Measurements from ENCODE around the gene GRIA4.

Gene GRIA4

DNA sequence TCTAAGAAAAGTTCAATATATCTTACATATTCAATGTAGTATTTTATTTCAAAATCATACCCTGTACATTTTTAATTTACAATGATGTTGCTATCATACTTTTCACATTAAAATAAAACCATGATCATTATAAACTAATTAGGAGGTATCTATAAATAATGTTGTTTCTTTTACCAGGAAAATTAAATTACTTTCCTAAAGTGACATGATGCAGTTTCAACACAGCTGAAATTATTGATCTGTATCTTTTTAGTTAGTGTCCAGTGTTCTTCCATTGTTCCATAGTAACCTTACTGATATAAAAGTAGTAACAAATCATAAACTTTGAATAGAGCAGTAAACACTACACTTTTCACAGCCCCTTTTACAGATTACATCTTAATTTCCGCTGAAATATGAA is 29.7 kb downstream of the GRIA4 start:
- no peak for DNase-seq

DNA sequence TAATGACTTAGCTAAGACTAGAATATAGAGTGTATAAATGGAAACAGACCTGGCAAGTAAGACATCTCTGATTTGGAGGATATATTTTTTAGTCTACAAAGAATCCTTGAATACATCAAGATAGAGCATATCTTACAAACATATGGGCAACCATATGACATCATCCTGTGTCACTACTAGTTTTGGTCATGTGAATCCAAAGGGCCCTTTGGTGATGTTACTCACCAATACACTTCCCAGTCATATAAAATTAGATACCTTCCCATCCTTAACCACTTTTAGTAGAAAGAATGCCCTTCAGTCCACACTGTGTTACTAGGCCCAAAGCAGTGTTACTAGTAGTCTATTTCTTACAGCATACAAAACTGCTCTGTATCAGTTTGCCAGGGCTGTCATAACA is 31.6 kb downstream of the GRIA4 start:
- no peak for DNase-seq

DNA sequence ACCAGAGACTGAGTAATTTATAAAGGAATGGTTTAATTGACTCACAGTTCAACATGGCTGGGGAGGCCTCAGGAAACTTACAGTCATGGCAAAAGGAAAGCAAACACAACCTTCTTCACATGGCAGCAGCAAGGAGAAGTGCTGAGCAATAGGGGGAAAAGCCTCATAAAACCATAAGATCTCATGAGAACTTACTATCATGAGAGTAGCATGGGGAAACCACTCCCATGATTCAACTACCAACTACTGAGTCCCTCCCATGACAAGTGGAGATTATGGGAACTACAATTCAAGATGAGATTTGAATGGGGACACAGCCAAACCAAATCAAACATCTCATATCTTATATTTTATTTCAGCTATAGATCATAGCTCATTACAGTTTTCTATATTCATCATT is 33.0 kb downstream of the GRIA4 start:
- no peak for DNase-seq

DNA sequence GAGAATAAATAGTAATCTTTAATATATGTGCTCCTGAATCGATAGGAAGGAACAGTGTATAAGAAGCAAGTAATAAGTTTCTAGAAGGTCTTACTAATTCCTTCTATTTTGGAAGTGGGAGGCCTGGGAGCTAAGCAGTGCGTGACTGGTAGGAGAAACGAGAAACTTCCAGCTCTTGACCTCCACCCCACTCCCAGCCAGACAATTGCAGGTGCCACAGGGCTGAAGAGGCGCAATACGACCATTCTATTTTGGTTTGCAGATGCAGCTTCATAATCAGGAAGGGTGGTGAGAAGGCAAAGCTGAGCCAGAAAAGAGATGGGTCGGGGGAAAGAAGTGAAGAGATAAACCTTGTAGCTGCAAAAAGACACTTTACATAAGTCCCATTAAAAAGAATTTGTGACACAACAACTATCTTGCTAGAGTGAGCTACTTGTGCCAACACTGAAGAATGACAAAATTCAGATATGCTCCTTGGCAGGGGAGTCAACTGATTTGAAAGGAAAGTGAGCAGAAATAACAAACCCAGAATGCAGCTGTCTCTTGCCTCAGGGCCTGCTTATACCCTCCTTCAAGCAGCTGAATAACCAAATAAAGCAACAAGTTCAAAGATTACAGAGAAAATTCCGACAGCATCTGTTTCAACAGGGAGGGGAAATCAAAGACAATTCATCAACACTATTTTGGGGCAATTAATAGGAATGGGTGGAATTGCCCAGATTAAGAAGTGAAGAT is 35.1 kb downstream of the GRIA4 start:
- DNase-seq = no peak

DNA sequence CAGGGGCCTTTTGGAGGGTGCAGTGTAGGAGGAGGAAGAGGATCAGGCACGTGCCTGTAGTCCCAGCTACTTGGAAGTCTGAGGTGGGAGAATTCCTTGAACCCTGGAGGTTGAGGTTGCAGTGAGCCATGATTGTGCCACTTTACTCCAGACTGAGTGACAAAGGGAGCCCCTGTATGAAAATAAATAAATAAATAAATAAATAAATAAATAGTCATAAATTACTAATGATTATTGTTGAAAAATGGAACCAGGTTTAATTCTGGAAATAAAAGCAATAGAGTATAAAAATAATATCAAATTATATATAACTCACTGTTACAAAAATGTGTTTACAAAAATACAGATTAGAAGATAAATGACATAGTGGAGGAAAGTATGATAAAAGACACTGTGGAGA is 37.9 kb downstream of the GRIA4 start:
- DNase-seq = no peak

DNA sequence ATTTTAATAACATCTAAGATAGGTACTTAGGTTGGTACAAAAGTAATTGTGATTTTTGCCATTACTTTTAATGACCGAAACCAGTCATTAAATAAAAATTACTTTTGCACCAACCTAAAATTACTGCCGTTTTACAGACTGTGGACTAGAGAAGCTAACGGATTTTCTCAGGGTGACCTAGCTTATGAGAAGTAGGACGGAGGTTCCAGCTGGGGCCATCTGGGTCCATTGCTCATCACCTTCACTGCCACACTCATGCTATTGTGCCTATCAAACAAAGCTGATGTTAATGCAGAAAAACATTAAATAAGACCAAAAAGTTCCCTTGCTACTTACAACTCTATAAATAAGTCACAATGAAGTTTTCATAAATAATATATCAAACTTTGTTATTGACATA is 38.9 kb downstream of the GRIA4 start:
- DNase-seq = no peak

DNA sequence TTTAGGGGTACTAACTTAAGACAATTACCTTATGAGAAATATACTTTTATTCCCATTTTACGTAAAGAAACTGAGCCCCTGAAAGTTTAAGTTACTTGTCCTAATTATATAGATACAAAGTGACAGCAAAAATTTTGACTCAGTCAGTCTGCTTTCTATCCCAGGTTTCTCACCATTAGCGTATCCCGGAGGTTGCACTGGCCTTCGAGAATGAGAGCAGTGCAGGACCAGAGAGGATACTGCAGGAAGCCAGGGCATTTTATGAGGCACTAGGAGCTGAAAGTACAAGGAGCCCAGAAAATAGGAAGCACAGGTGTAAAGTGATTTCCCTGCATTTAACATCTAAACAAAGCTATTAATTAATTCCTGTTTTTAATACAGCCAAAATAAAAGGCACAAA is 55.4 kb downstream of the GRIA4 start:
- DNase-seq = no peak

DNA sequence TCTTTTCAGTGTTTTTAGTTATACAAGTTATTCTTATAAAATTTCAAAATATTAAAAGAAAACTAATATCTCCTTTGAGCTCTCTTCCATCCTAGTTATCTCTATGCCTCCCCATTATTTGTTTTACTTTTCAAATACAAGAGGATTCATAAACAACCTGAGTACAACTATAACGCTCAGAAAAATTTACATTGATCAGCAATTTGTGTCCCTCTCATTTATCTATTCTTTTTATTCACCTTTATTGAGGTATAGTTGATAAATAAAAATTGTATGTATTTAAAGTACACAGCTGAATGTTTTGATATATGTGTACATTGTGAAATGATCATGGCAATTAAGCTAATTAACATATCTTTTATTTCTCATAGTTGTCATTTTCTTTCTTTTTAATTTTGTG is 57.6 kb downstream of the GRIA4 start:
- DNase-seq = no peak

DNA sequence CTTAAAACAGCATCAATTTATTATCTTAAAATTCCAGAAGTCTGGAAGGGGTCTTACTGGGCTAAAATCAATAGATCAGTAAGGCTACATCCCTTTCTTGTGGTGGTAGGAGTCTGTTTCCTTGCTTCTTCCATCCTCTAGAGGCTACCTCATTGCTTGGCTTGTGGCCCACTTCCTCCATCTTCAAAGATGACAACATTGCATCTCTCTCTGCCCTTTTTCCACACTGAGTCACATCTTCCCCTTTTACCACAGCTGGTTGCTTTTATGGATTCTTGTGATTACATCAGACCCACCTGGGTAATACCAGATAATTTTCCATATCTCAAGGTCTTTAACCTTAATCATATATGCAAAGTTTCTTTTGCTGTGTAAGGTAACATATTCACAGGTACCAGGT is 60.9 kb downstream of the GRIA4 start:
- no peak for DNase-seq

DNA sequence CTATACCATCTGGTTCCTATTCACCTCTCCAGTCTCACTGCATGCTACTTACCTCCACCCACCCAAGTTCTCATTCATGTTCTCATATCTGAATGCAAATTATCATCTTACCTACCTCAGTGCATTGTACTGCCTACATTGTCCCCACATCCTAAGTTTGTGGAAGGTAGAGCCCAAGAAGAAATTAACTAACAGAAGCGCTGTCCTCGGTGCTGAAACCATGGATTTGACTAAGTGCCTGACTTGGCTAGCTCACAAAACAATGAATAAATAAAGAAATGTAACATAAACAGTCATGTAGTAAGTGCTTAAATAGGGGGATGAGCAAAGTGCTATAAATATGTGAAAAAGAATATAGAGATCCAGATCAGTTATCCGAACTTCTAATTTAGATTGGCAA is 63.2 kb downstream of the GRIA4 start:
- no peak for DNase-seq

DNA sequence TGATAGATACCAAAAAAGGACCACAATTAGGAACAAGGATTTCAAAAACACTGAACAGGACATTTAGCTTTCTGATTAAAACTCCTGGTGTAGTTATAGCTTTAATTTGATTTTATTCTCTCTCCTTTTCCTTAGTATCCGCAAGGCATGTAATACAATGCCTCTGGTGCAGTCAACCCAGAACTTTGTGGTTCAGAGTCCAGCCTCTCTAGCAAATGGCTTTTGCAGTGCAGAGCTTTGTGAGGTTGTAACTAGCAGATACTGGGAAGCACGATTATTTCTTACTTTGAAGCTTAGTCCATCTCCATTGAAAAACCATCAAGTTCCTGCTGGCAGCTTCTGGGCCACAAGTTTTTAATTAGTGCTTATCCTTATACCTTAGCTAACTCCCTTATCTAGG is 79.8 kb downstream of the GRIA4 start:
- DNase-seq = no peak

DNA sequence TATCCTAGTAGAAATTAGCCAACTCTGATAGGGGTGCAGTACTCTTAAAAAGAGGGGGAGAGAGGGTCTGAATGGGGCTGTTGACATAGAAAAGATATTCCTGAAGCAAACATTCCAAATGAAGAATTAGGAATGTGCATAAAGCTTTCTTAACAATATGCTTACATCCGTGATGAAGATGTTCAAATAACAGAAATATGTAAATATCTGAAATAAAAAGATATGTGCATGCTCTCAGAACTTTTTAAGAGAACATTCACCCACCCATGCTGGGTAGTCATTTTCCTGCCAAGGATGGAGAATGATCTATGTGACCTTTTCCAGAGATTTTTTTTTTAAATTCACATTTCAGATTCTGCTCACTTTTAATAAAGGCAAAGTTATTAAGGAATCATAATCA is 80.6 kb downstream of the GRIA4 start:
- no peak for DNase-seq

DNA sequence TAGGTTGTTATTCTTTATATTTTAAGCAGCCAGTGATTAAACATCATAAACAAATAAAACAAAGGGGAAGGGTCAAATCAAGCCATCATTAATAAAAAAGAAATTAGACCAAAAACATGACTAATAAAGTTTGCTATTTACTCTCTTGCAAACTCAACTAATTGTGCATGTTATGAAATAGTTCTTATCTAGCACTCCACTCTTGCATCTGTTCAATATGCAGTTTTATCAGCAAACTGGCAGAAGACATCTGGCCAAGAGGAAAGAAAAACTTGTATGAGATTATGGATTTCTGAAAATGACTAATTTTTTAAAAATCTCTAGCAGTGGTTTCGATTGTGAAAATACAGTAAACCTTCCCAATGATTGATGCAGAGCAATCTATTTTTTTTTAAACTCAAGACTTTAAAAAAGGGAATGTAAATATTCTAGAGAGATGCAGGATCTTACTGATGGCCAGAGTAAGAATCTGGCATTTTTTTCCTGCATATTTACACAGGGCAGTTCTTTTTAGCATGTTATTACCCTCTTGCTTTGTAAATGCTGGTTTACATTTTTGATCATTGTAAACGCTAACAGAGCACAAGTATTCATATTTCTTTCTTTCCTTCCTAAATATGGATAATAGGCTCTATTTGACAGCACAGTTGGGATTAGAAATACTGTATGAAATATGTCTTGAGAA is 83.3 kb downstream of the GRIA4 start:
- DNase-seq = no peak

DNA sequence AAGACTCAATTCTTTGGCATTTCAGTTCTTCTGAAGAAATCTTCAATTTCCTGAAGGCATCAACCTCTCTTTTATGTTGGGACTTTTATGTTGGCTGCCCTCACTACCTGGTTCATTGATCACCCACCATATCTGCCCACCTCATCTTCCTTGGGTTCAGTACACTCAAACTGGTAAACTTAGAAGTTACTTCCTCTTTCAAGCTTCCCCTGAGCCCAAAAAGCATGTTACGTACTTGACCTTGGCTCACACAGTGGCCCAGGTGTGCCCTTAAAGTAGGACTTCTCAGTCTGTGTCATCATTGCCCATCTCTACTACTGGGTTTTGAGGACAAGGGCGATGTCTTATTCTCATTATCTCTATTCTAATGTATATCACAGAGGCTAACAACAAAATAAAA is 86.1 kb downstream of the GRIA4 start:
- no peak for DNase-seq

DNA sequence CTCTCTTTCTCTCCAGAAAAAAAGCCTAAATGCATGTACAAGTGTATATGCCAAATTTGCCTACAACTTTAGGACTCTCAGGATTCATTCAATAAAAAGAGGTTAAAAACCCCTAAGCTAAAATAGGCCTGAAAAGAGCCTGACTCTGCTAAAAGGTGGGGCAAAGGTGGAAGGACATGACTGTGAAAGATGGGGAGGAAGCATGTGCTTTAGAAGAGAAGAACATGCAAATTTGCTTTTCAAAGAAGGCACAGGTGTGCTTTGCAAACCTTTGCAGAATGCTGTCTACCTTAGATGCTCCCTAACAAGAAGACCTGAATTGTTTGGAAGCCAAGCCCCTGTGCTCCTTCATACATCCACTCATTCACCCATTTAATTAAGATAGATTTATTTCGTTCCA is 87.4 kb downstream of the GRIA4 start:
- DNase-seq = no peak

DNA sequence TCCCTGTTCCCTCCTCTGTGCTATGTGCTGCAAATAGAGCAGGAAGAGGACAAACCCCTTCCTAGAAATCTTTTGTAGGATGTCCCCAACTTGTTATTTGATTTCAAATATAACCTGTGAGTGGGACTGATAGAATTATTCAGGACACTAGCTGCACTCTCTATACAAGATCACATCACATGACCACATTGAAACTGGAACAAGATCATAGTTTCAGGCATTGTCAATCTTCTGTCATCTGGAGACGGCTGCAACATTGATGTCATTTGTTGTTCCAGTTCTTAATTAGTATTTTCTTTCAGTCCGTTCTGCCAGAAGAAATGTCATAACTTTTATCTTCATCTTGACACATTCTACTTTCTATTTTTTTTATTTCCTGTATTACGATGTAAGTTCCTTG is 89.3 kb downstream of the GRIA4 start:
- DNase-seq = no peak

DNA sequence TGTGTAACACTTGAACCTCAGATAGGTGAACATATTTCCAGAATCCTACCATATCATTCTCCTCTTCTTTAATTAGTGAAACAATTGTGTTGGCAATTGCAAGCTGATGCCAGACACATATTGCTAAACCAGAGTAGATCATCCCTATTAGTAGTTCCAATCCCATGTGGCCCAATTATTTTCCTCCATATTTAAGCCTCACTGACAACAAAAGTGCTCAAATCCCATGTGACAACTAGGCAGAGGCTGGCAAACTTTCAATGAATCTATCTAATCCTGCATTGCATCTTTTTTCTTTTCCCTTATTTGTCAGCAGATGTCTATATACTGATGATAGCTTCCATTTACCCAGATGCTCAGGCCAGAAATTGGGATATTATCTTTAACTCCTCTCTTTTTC is 90.4 kb downstream of the GRIA4 start:
- no peak for DNase-seq

DNA sequence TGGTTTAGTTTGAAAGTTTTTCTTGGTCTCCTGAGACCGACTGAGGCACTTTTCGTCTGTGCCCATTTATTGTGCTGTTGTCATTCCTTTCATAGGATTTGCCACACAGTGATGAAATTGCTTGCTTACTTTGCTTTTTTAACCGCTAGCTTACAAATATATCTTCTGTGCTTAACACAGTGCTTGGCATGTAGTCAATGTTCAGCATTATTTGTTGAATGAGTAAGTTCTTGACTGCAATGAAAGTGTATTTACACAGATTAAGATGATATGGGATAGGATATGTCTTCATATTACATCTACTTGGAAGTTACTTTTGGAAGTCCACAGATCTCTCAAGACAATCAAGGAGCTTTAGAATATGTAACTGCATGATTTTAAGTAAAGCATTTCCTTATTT is 91.2 kb downstream of the GRIA4 start:
- no peak for DNase-seq

DNA sequence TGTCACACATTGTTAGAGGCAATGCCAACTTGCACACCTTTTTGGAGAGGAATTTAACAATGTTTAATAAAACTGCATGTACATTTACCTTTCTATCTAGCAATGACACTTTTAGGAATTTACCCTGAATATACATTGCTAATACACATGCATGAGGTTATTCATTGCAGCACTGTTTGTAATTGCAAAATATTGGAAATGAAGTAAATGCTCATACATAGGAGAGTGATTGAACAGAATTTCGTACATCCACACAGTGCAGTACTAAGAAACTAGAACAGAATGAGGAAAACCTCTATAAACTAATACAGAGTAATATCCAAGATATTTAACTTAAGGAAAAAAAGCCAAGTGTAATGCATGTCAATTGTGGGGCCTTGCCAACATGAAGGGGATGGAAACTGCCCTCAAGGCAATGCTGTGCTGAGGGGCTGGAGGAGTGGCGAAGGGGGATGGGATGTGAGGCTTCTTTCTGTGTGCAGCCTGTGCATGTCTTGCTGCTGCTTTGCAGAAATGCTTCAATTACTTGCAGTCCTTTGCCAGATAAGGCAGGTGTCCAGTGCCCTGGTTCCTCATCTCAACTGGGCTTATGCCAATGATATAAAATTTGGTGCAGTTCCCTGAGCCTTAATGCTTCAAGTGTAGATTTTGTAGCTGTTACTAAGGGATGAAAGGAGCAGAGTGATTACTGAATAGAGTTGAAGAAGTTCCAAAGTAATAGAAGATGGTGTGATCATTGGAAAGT is 96.1 kb downstream of the GRIA4 start:
- no peak for DNase-seq

DNA sequence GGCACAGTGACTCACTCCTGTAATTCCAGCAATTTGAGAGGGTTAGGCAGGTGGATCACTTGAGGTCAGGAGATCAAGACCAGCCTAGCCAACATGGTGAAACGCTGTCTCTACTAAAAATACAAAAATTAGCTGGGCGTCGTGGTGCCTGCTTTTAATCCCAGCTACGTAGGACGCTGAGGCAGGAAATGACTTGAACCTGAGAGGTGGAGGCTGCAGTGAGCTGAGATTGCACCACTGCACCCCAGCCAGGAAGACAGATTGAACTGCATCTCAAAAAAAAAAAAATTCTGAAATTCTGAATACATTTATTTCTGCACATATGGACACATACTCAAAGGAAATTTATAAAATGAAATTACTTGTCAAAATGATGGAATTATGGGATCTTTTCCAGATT is 103.2 kb downstream of the GRIA4 start:
- DNase-seq = no peak

DNA sequence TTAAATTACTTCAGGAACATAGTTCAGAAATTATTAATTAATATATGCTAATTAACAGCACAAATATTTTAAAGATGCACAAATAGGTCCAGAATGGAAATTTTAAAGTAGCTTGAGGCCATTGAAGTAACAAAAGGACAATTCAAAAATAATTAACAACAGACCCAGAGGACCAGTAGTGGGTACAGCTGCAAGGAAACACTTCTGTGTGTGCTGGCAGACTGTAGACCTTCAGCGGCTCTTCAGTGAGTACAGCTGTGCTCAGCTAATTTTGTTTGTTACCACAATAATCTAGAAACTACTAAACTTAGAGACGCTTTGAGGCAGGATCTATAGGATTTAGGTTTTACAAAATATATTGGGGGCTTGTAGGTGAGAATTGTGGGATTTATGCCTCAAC is 103.8 kb downstream of the GRIA4 start:
- DNase-seq = no peak

DNA sequence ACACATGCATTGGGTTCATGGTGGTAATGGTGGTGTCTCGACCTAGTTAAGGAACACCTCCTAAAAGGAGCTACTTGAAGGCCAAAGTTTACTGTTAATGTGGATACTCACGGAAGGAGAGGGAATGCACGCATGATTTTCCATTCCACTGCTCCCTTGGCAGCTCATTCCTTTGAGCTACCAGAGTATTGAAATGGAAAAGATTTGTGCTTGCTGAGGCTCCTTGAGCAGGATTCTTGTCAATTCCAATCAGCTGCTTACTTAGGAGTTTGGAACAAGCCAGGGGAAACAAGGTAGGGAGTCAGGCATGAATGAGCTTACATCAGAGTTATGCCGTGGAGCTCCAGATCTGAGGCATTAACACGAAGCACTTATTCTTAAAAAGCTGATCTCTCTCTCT is 108.8 kb downstream of the GRIA4 start:
- no peak for DNase-seq

DNA sequence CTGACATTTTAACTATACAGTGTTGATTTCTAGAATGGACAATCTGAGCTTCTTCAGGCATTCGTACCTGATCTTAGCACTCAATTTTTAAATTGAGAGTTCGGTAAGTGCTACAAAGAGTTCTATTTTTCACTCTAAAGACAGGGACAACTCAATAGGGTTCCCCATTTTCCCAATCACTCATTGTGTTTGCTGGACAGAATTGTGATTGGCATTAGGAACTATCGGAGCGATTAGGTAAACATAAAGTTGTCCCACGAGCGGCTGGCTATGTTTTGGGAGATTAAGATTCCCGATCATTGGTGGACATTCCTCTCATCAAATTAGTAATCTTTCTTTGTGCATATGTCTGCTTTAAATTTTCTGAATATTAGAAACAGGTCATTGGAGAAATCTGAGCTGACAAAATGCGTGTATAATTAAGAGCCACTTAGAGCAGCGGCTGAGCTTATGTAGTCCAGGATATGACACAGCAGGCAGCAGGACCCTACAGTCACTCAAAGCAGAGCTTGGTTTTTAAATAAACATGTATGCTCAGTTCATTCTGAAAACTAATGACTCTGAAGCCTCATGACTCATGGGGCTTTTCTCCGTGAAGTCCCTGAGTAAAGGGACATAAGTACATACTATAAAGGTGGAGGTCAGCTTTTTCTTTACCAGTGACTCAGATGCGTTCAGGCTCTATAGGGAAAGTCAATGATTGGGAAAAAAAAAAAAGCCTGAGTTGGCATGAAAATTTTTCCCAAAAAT is 109.4 kb downstream of the GRIA4 start:
- no peak for DNase-seq

DNA sequence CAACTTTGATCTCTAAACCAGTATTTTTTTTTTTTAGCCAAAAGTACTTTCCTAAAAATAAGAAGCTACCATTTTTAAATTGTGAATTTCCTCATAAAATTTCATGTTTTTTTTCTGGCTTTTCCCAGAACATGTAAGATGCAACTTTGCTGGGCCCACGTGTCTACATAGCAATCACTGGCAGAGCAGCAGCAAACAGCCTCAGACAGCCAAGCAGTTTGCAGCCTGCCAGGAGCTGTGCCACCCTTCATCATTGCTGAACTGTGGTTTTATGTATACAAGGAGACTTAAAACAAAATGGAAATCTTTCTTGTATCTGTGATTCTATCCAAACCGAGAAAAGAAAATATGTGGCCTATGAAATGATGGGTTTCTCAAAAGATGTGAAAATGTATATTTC is 110.2 kb downstream of the GRIA4 start:
- no peak for DNase-seq
